Coronary artery (tissue), 2 donors: ENCODE data around the gene CD44.

Source experiments
- DNase-seq: peaks from one replicate; pipeline ENCODE4 v3.0.0-alpha.2; 2017; ENCODE audit warnings: low spot score
- H3K27ac ChIP-seq, 2 donors: fragments of 200-600 bp; sonication (generic); one replicate each; pipeline ENCODE4 v1.5.1; 2016 to 2019
- H3K4me3 ChIP-seq: fragments of 200-600 bp; sonication (generic); 2 replicates; pipeline ENCODE4 v1.5.1; 2016; ENCODE audit warnings: mild to moderate bottlenecking, moderate library complexity
- CTCF ChIP-seq: fragments of 200-600 bp; sonication (generic); IDR thresholded peaks from one replicate; pipeline ENCODE4 v1.5.1; 2019; ENCODE audit warnings: antibody characterized with exemption

The CD44 gene

DNA sequence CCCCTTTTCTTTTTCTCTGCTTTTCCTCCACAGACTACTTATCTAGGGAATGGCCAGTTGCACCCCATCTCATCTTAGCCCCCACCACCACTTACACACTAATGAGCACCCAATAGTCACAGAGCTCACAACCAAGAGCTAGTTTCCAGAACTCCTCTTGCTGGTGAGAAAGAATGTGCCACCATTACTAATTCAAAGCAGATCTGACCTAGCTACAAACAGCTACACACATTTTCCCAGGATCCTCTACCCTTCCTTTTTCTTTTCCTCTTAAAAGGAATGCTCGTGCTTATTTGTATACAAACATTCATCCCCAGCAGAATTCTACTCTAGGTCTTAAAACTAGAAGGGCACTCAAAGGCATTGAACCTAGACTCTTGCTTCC lies 136.8 kb downstream of the CD44 start:
- Histone ChIP-seq H3K27ac (peak overlapping the region; percentile 27 to 34), H3K4me3 (no peak overlapping the region)
- no peak for TF ChIP-seq CTCF
- DNase-seq, result no peak

- no peak overlapping the region for H3K27ac ChIP-seq
- no peak for TF ChIP-seq CTCF
- H3K4me3 ChIP-seq, result no peak overlapping the region
- DNase-seq, result no peak
Observed at GRCh38 chr11:35276396-35277145, 137.6 kb downstream of the CD44 start.

- DNase-seq, result no peak
- H3K27ac ChIP-seq, result no peak overlapping the region
- no peak overlapping the region for H3K4me3 ChIP-seq
- TF ChIP-seq CTCF, result no peak
Observed at GRCh38 chr11:35277827-35278226, 138.9 kb downstream of the CD44 start.

DNA sequence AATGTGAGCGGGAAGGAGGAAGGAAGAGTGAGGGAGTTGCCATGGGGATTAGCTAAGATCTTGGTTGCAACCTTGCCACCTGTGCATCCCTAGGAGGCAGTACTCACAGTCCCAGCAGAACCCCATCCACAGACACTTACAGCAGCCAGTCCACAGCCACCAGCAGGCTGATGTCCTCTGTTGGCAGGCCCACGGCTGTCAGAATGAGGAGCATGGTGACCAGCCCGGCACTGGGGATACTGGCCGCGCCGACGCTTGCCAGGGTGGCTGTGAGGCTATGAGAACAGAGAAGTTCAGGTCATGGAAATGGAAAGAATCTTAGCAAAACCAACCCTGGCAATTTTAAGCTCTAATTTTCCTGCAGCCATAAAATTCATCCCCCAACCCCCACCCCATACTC lies 141.8 kb downstream of the CD44 start:
- Histone ChIP-seq H3K27ac (peak overlapping the region; percentile 68 to 85), H3K4me3 (no peak overlapping the region)
- DNase-seq, result no peak
- TF ChIP-seq CTCF, result no peak

GRCh38 chr11:35281169-35281688 lies 142.3 kb downstream of the CD44 start:
- no peak for TF ChIP-seq CTCF
- no peak for DNase-seq
- Histone ChIP-seq H3K4me3 (no peak overlapping the region), H3K27ac (peak overlapping the region; percentile 68 to 85)
